ENCODE data around the gene SLC4A1AP.
"Not testable (repeated sequence)": the region's sequence is repeated elsewhere in the genome, so short reads cannot be mapped to it uniquely, and the experiment has no call there.

Gene SLC4A1AP

GRCh38 chr2:27663285-27664153 lies at the start of gene SLC4A1AP, which contains the start of gene SUPT7L:
Gene SLC4A1AP (plus strand): TSS chr2:27663889. CDS start chr2:27663915, 26 bp downstream.
Gene SUPT7L (minus strand): TSS chr2:27663614. CDS start chr2:27662192, 1,422 bp downstream.
- peak; percentile 81 for DNase-seq

- DNase-seq = no peak
Observed at GRCh38 chr2:27613985-27614384, 49.7 kb upstream of the SLC4A1AP start.

- DNase-seq = no peak
Observed at GRCh38 chr2:27615316-27615715, 48.4 kb upstream of the SLC4A1AP start.

GRCh38 chr2:27621524-27621923 lies 42.2 kb upstream of the SLC4A1AP start:
- no peak for DNase-seq

GRCh38 chr2:27622921-27623384 lies 40.7 kb upstream of the SLC4A1AP start:
- peak; percentile 65 for DNase-seq

GRCh38 chr2:27624943-27625342 lies 38.7 kb upstream of the SLC4A1AP start:
- DNase-seq = no peak

- DNase-seq = not testable (repeated sequence)
Observed at GRCh38 chr2:27626323-27626722, 37.4 kb upstream of the SLC4A1AP start.

GRCh38 chr2:27626921-27627320 lies 36.8 kb upstream of the SLC4A1AP start:
- peak; percentile 37 for DNase-seq

GRCh38 chr2:27627963-27628766 lies 35.5 kb upstream of the SLC4A1AP start:
- DNase-seq = peak; percentile 90

- DNase-seq = peak; percentile 95
Observed at GRCh38 chr2:27628767-27629709, 34.7 kb upstream of the SLC4A1AP start, which contains the start of the genes CCDC121 and GPN1. Gene CCDC121 (minus strand): TSS chr2:27629012. CDS start chr2:27627799, 1,213 bp downstream. Gene GPN1 (plus strand): TSS chr2:27629050. CDS start chr2:27629059, 9 bp downstream.

- not testable (repeated sequence) for DNase-seq
Observed at GRCh38 chr2:27630257-27630656, 33.4 kb upstream of the SLC4A1AP start.

- DNase-seq = no peak
Observed at GRCh38 chr2:27634291-27634690, 29.4 kb upstream of the SLC4A1AP start.

GRCh38 chr2:27636766-27637165 lies 26.9 kb upstream of the SLC4A1AP start:
- DNase-seq = peak; percentile 63

GRCh38 chr2:27638037-27638637 lies 25.6 kb upstream of the SLC4A1AP start:
- DNase-seq = peak; percentile 97

- DNase-seq = peak; percentile 86
Observed at GRCh38 chr2:27638709-27639108, 25.0 kb upstream of the SLC4A1AP start.

GRCh38 chr2:27640722-27641245 lies 22.9 kb upstream of the SLC4A1AP start:
- no peak for DNase-seq

GRCh38 chr2:27645197-27645596 lies 18.5 kb upstream of the SLC4A1AP start:
- no peak for DNase-seq

- DNase-seq = no peak
Observed at GRCh38 chr2:27647289-27647688, 16.4 kb upstream of the SLC4A1AP start.

- DNase-seq = no peak
Observed at GRCh38 chr2:27647737-27648136, 16.0 kb upstream of the SLC4A1AP start.

GRCh38 chr2:27651056-27651455 lies 12.6 kb upstream of the SLC4A1AP start:
- no peak for DNase-seq

GRCh38 chr2:27652341-27652740 lies 11.3 kb upstream of the SLC4A1AP start:
- DNase-seq = no peak

All from HCEC 1CT (cell line).